GM18519 (cell line): ENCODE results near the gene MAPT.
"Not testable (repeated sequence)": the region's sequence is repeated elsewhere in the genome, so short reads cannot be mapped to it uniquely, and the experiment has no call there.

Experiments
- ATAC-seq: cut with Tn5 transposase; IDR thresholded peaks from one replicate; pipeline ENCODE4 v1.9.1; 2021; ENCODE audit warnings: mild to moderate bottlenecking, moderate library complexity; ENCODE audit not compliant: unreplicated experiment, low FRiP score

The MAPT gene

DNA sequence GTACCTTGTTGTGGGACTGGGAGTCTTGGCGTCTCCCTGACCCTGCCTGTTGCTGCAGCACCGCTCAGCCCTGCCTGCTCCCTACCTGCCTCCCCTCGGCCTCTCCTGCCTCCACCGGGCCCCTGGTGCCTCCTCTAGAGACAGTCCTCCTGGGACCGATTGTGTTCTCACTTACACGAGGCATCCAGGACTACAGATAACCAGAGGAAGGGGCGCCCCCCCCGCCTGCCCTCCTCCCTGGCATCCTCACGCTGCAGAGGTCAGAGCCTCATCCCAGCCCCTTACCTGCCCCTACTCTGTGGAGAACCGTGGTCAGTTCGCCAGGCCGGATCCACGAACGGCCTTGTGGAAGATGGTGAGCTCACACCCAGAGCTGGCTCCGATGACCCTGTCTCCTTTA lies 24.8 kb downstream of the MAPT start:
- ATAC-seq: no peak

- no peak for ATAC-seq
These were observed 25.7 kb downstream of the MAPT start for GRCh38 chr17:45920083-45920482.

DNA sequence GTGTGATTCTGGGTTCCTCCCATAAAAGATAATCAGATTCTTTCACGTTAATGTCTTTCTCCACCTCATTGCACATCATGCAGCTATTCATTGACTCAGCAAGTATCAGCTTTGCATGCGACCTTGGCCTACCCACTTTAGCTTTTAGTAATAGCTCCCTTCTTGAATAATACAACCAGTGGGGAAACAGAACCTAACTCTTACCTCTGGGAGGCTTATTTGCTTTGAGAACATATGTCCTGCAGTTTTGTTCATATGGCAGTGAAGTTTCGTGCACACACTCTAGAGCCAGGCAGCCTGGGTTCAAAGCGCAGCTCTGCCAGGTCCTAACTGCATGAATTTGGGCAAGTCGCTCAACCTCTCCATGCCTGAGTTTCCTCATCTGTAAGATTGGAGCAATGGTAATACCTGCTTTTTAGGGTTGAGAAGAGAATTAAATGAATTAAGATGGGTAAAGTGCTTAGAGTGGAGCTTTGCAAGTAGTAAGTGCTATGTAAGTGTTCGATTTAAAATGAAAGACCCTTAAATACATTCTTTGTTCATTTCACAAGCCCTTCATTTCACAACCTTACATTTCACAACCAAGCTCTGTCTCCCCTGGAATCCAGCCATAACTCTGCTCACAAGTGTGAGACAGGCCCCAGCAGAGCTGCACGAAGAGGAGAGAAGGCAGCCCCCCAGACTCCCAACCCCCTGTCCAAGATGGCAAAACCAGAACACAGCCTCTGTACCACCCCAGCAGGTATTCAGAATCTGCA lies 29.3 kb downstream of the MAPT start:
- ATAC-seq: no peak

- ATAC-seq: no peak
These were observed 30.0 kb downstream of the MAPT start for GRCh38 chr17:45924332-45924820.

DNA sequence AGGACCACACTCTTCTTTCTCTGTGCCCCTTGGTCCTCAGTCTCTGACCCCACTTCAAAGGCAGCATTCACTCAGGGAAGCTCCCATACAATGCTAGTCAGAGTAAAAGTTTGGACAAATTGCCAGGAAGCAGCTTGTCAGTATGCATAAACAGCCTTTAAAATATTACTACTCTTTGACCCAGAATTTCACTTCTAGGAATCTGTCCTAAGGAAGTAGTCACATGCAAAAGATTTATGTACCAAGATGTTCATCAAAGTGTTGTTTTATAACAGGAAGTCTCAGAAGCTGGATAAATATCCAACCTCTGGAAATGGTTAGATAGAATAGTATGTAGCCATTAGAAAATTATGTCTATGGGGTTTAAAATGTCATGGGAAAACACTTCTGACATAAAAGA lies 31.0 kb downstream of the MAPT start:
- ATAC-seq: no peak

GRCh38 chr17:45927247-45927646 lies 32.9 kb downstream of the MAPT start:
- ATAC-seq: no peak

GRCh38 chr17:45929344-45929743 lies 35.0 kb downstream of the MAPT start:
- no peak for ATAC-seq

DNA sequence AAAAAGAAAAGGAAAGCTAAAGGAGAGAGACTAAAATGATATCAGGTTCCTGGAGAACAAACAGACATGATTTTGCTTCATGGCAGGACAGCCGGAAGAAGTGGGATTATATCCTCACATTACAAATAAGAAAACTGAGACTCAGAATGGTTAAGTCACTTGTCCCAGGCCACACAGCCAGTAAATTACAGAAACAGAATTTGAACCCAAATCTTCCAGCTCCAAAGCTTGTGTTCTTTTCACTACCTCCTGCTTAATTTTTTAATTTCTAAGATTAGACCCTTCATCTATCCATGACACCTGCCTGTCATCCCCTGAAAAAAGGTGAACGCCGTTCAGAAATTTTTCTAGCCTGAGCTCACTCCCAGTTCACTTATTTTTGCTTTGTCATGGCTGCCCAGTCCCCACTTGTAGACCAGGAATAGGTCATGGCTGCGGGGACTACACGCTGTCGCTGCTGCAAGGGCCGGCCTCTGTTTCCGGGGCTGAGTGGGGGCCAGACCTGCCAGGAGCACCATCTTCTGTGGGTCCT lies 36.1 kb downstream of the MAPT start:
- no peak for ATAC-seq

DNA sequence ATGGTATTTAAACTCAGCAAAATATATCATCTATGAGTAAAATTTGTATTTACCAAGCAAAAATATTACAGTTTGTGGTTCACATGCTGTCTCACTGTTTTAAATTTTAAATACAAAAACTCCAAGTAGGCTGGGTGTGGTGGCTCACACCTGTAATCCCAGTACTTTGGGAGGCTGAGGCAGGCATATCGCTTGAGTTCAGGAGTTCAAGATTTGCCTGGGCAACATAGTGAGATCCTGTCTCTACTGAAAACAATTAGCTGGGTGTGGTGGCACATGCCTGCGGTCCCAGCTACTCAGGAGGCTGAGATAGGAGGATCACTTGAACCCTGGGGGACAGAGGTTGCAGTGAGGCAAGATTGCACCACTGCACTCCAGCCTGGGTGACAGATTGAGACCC lies 37.3 kb downstream of the MAPT start:
- ATAC-seq: no peak

DNA sequence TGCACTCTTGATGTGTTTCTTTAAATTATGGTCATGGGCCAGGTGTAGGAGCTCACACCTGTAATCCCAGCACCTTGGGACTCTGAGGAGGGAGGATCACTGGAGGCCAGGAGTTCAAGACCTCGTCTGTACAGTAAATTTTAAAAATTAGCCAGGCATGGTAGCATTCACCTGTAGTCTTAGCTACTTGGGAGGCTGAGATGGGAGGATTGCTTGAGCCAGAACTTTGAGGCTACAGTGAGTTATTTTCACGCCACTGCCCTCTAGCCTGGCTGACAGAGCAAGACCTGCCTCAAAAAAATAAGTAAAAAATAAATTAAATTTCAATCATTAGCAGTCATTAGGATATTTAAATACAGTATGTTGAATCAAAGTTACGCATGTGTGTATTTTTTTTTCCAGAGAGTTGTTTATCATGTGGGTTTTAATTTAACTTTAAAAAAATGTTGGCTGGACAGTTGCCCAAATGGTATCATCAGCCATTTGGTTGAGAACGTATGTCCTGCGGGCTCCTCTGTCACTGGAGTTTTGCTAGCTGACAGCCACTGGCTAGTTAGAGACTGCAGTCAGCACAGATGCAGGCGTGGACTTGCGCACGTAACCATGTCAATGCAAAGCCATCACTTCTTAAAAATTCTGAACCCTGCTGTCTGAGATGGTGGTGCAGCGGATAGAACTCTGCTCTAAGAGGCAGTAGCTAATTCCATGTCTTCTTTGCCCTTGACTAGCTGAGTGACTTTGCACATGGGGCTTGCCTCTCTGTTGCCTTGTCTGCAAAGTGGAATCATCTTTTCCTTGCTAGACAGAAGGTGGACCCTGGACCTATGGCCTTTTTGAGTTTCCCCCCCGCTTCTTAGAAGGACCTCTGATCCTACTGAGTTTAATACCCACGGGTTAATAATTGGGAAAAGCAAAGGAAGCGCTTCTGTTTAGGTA lies 40.0 kb downstream of the MAPT start:
- no peak for ATAC-seq

- no peak for ATAC-seq
These were observed 40.9 kb downstream of the MAPT start for GRCh38 chr17:45935197-45935709.

DNA sequence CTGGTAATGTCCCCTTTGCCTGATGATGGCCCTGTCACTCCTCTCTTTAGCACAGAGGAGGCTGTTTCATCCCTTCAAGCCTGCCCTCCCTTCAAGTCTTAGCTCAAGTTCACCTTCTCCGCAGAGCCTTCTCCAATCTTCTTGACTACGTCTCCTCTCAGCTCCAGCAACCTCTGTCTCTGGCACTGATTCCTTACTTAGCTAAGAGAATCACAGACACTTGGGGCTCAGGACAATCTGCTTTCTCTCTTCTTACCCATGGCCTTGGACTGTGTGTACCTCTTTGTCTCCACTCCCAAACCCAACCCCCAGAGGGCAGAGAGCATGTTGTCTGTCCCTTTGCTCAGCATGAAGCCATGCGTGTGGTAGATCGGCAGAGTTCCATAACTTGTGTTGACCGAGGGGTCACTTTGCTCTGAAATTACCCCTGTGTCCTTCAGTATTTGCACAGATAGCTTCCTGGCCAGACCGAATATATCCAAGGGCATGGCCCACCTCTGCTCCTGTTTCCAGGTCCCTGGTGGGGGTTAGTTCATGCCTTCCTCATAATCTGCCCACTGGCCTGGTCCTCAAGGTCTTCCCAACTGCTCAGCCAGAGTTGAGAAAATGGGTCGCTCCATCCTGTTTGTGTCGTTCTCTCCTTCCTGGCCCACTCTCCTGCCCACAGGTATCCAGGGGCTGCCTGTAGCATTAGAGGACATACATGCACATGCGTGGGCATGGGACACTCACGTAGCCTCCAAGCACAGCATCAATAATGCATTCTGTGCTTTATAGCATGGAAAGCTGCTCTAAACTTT lies 41.6 kb downstream of the MAPT start:
- ATAC-seq: no peak

GRCh38 chr17:45936610-45937009 lies 42.3 kb downstream of the MAPT start:
- ATAC-seq: no peak

DNA sequence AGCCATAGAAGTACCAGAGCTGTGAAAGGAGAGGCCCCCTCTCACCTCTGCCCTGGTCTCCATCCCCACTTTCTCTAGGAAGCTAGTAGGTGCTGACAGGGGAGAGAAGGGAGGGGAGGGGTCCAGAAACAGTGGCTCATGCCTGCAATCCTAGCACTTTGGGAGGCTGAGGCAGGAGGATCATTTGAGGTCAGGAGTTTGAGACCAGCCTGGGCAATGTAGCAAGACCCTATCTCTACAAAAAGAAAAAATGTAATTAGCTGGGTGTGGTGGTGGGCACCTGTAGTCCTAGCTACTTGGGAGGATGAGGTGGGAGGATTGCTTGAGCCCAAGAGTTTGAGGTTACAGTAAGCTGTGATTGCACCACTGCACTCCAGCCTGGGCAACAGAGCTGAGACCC lies 42.8 kb downstream of the MAPT start:
- ATAC-seq: not testable (repeated sequence)

GRCh38 chr17:45939395-45939794 lies 45.0 kb downstream of the MAPT start:
- ATAC-seq: no peak

DNA sequence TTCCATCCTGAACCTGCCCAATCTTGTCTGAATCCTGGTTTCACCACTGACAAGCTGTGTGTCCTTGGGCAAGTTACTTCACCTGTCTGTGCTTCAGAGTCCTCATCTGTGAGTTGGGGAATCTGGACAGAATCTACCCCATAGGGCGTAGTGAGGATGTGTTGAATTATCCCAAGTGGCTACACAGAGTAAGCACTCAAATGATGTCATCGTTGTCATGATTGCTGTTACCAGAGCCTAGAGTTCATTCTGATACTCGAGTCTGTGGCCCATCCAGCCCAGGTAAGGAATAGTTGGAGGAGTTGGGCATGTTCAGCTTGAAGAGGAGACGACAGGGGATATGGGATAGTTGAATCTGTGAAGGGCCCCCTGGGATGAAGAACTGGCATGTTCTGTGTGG lies 45.9 kb downstream of the MAPT start:
- no peak for ATAC-seq

DNA sequence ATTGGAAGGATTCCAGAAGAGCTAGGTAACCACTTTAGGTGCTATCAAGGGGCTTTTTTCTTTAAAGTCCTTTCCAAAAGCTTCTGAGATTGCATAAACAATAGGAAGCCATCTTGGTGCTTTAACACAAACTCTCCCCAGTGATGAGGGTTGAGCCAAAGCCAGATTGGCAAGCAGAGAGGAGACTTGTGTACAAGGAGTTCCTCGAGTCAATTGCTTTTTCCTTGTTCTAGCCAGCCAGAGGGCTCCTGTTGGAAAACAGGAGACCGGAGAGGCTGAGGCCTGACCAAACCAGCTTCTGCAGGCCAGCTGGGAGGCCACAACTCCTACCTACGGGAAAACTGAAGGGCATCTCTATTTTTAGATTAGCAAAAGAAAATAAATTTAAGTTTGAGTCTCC lies 46.5 kb downstream of the MAPT start:
- no peak for ATAC-seq

DNA sequence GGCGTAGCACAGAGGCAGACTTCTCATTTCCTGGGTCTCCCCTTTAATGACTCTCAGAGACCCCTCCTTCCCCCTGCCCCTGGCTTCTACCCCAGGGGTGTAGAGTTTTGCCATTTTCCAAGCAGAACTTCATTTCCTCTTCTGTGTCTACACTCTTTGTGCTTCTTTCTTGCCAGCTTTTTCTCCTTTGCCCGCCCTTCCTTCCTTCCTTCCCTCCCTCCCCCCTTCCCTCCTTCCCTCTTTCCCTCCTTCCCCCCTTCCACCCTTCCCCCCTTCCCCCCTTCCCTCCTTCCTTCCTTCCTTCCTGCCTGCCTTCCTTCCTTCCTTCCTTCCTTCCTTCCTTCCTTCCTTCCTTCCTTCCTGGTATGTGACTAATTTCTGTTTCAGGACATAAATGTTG lies 47.0 kb downstream of the MAPT start:
- no peak for ATAC-seq

DNA sequence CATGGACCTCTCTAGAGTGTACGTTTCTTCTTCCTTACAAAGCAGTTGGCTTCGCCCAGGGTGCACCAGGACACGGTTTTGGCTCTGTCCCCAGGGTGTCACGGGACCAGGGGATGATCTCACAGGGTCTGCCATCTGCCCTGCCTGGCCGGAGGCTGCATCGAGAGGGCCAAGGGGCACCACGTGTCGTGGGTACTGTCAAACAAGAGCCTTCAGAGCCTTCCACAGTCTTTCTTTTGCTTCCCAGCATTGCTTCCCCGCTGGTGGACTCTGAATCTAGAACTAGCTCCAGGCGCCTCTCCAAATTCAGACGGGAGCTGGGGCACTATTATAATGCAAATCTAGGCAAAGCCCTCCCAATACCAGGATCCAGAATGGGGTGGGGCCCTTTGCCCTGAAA lies 47.9 kb downstream of the MAPT start:
- no peak for ATAC-seq

DNA sequence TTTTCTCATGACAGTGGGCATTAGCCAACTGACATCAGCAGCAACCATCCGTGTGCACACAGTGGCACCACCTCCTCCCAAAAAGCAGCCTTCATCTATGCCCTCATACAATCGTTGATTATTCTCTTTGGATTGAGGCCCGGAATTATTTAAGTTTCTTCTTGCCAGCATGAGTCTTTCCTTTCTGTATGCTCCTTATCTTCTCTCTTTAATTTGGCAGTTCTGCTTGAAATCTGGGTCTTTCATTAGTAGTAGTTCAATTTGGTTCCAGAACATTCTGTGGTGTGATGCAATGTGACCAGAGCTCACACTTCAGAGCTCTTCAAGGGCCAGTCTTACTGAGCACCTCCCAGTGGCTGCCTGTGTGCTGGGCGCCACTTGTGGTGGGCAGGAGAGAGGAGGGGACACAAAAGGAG lies 52.5 kb downstream of the MAPT start:
- no peak for ATAC-seq
